Small intestine (tissue), 7 donors: Measurements from ENCODE around the gene DEDD2. TPM values are rescaled to one million over a fixed set of nuclear protein-coding genes. Genes with fewer than 3 reads are reported as not detected.

Experiments
- DNase-seq, 2 donors: peaks; one replicate each; pipeline versions ENCODE4 v3.0.0 to v3.0.0-alpha.2; 2013
- FAIRE-seq: peaks from 2 replicates; lab custom pipeline; 2012; peaks lifted over from hg19 to GRCh38; lab: Jason Lieb, UNC
- H3K27ac ChIP-seq, 3 donors: one replicate each; pipeline ENCODE4 v1.5.1; 2013; ENCODE audit warnings: low read length in 2 of 3, mild to moderate bottlenecking in 2 of 3, control low read depth in 1 of 3, inconsistent platforms in 1 of 3, low read depth in 1 of 3, moderate library complexity in 1 of 3
- H3K27me3 ChIP-seq, 3 donors: one replicate each; pipeline ENCODE4 v1.6.1; 2013; ENCODE audit warnings: low read length in 3 of 3, inconsistent platforms in 1 of 3; ENCODE audit not compliant: control insufficient read depth in 3 of 3, insufficient read depth in 3 of 3
- H3K36me3 ChIP-seq, 3 donors: one replicate each; pipeline ENCODE4 v1.6.1; 2013; ENCODE audit warnings: low read length in 3 of 3, inconsistent platforms in 1 of 3, low read depth in 1 of 3, mild to moderate bottlenecking in 1 of 3, moderate library complexity in 1 of 3; ENCODE audit not compliant: control insufficient read depth in 3 of 3, insufficient read depth in 2 of 3
- H3K4me1 ChIP-seq, 3 donors: one replicate each; pipeline ENCODE4 v1.6.1; 2013; ENCODE audit warnings: low read length in 2 of 3, inconsistent platforms in 1 of 3, low read depth in 1 of 3, mild to moderate bottlenecking in 1 of 3, moderate library complexity in 1 of 3; ENCODE audit not compliant: control insufficient read depth in 3 of 3, insufficient read depth in 2 of 3
- H3K4me3 ChIP-seq, 3 donors: one replicate each; pipeline ENCODE4 v1.5.1; 2013; ENCODE audit warnings: low read length in 3 of 3, control low read depth in 1 of 3, inconsistent platforms in 1 of 3, low read depth in 1 of 3, mild to moderate bottlenecking in 1 of 3, moderate library complexity in 1 of 3
- H3K9me3 ChIP-seq, 2 donors: one replicate each; pipeline ENCODE4 v1.6.1; 2013; ENCODE audit warnings: low read depth in 1 of 2, low read length in 1 of 2; ENCODE audit not compliant: control insufficient read depth in 2 of 2, insufficient read depth in 1 of 2
- whole genome bisulfite sequencing, 3 donors: extraction: QIAGEN DNeasy Blood & Tissue Kit; methylation state at CpG; one replicate each; pipeline ENCODE4 v1.1.7; 2013; 5-methylcytosine and 5-hydroxymethylcytosine counted together
- polyA plus RNA-seq, 4 donors: library from polyadenylated mRNA; stranded (reverse) in 3 of 4; unstranded in 1 of 4; fragments of 200-250 nt in 3 of 4; fragments of 120-200 nt in 1 of 4; gene quantifications; one replicate each; pipeline versions ENCODE4 v1.2.1 to v1.2.3, GENCODE V29; 2013
- donor health status: healthy with polysubstance abuse.
- donor health status: control.
- donor health status: control.
- donor health status: Bipolar disorder and iron deficiency.
- donor health status: healthy.

DEDD2 gene
- polyA plus RNA-seq, 4 donors = 22.8 to 41.3 (median 37.8) TPM

- H3K36me3 ChIP-seq = peaks cover 3 to 86% (median 17%) of the 10 kb centered on the region in 3 donors
- DNase-seq = no peak
- H3K4me1 ChIP-seq = peaks cover 0 to 8% (median 8%) of the 10 kb centered on the region in 3 donors
- H3K4me3 ChIP-seq = no peak overlapping the region
- no peaks in the 10 kb centered on the region for H3K27me3 ChIP-seq
- H3K27ac ChIP-seq = peak overlapping the region in 2 of 3 donors; percentile 1 to 84
- H3K9me3 ChIP-seq = no peaks in the 10 kb centered on the region
- FAIRE-seq = no peak
- WGBS, 3 donors = 83 to 93% (median 85%) methylated on average over 5 of the region's 5 CpGs
Observed at GRCh38 chr19:42200116-42200715, 17.3 kb downstream of the DEDD2 start.

GRCh38 chr19:42199440-42200115 is 17.9 kb downstream of the DEDD2 start:
- peak in 1 of 2 donors; percentile 32 for DNase-seq
- Histone ChIP-seq H3K36me3 (peaks cover 0 to 83% (median 14%) of the 10 kb centered on the region in 3 donors), H3K27me3 (no peaks in the 10 kb centered on the region), H3K27ac (peak overlapping the region in 2 of 3 donors; percentile 73 to 84), H3K9me3 (no peaks in the 10 kb centered on the region), H3K4me3 (peak overlapping the region in 1 of 3 donors; percentile 13), H3K4me1 (peaks cover 0 to 8% (median 8%) of the 10 kb centered on the region in 3 donors)
- no peak for FAIRE-seq
- 61 to 87% (median 70%) methylated on average over 29 to 32 of the region's 32 CpGs for WGBS, 3 donors

- DNase-seq (peak in 1 of 2 donors; percentile 68), FAIRE-seq (no peak)
- Histone ChIP-seq H3K4me3 (peak overlapping the region in 1 of 3 donors; percentile 13), H3K36me3 (peaks cover 0 to 75% (median 12%) of the 10 kb centered on the region in 3 donors), H3K4me1 (peaks cover 0 to 8% (median 8%) of the 10 kb centered on the region in 3 donors), H3K27ac (peak overlapping the region in 2 of 3 donors; percentile 73 to 84), H3K27me3 (no peaks in the 10 kb centered on the region), H3K9me3 (no peaks in the 10 kb centered on the region)
- 51 to 91% (median 54%) methylated on average over 7 of the region's 7 CpGs for WGBS, 3 donors
Observed at GRCh38 chr19:42198676-42199439, 18.6 kb downstream of the DEDD2 start.

- Histone ChIP-seq H3K27ac (peak overlapping the region; percentile 32 to 79 (median 47)), H3K4me1 (peaks cover 0 to 10% (median 8%) of the 10 kb centered on the region in 3 donors), H3K4me3 (no peak overlapping the region), H3K27me3 (peaks cover 0 to 2% (median 0%) of the 10 kb centered on the region in 3 donors), H3K9me3 (peaks cover 0 to 6% of the 10 kb centered on the region in 2 donors), H3K36me3 (peaks cover 0 to 62% (median 6%) of the 10 kb centered on the region in 3 donors)
- peak; percentile 61 to 73 for DNase-seq
- 25 to 30% (median 29%) methylated on average over 5 of the region's 5 CpGs for WGBS, 3 donors
- FAIRE-seq = no peak
Observed at GRCh38 chr19:42197375-42197817, 20.1 kb downstream of the DEDD2 start.

- Histone ChIP-seq H3K36me3 (peaks cover 0 to 51% (median 6%) of the 10 kb centered on the region in 3 donors), H3K4me1 (peaks cover 6 to 20% (median 11%) of the 10 kb centered on the region in 3 donors), H3K4me3 (no peak overlapping the region), H3K27ac (no peak overlapping the region), H3K27me3 (peaks cover 0 to 2% (median 0%) of the 10 kb centered on the region in 3 donors), H3K9me3 (peaks cover 0 to 6% of the 10 kb centered on the region in 2 donors)
- DNase-seq (no peak), FAIRE-seq (no peak)
- WGBS, 3 donors = 91 to 93% (median 93%) methylated on average over 46 to 47 of the region's 47 CpGs
Observed at GRCh38 chr19:42196011-42197001, 21.2 kb downstream of the DEDD2 start.

GRCh38 chr19:42193706-42194105 is 23.8 kb downstream of the DEDD2 start:
- peak in 1 of 2 donors; percentile 73 for DNase-seq
- Histone ChIP-seq H3K4me1 (peaks cover 9 to 26% (median 15%) of the 10 kb centered on the region in 3 donors), H3K27me3 (peaks cover 0 to 2% (median 0%) of the 10 kb centered on the region in 3 donors), H3K9me3 (peaks cover 0 to 6% of the 10 kb centered on the region in 2 donors), H3K36me3 (peaks cover 0 to 25% (median 3%) of the 10 kb centered on the region in 3 donors), H3K4me3 (no peak overlapping the region), H3K27ac (peak overlapping the region in 1 of 3 donors; percentile 9)
- FAIRE-seq = no peak
- 46 to 60% (median 55%) methylated on average over 3 of the region's 3 CpGs for WGBS, 3 donors

GRCh38 chr19:42193294-42193693 is 24.2 kb downstream of the DEDD2 start:
- Histone ChIP-seq H3K4me1 (peaks cover 9 to 26% (median 15%) of the 10 kb centered on the region in 3 donors), H3K27me3 (peaks cover 0 to 2% (median 0%) of the 10 kb centered on the region in 3 donors), H3K36me3 (peaks cover 0 to 21% (median 3%) of the 10 kb centered on the region in 3 donors), H3K27ac (peak overlapping the region in 1 of 3 donors; percentile 9), H3K9me3 (peaks cover 0 to 6% of the 10 kb centered on the region in 2 donors), H3K4me3 (no peak overlapping the region)
- DNase-seq = no peak
- WGBS, 3 donors = 77 to 91% (median 89%) methylated on average over 1 of the region's 1 CpG
- no peak for FAIRE-seq
